ENCODE measurements around the gene NXN.
"Not testable (repeated sequence)": the region's sequence is repeated elsewhere in the genome, so short reads cannot be mapped to it uniquely, and the experiment has no call there.

The NXN gene

GRCh38 chr17:979212-979538 lies 401 bp downstream of the NXN start:
- no peak for DNase-seq (ENCODE audit: low read depth in 2 of 2)

- DNase-seq (ENCODE audit: low read depth in 2 of 2): no peak
These were observed 1.2 kb downstream of the NXN start for GRCh38 chr17:978103-979093.

GRCh38 chr17:977166-977565 lies 2.4 kb downstream of the NXN start:
- DNase-seq (ENCODE audit: low read depth in 2 of 2): no peak

GRCh38 chr17:976312-976711 lies 3.3 kb downstream of the NXN start:
- DNase-seq (ENCODE audit: low read depth in 2 of 2): no peak

- no peak for DNase-seq (ENCODE audit: low read depth in 2 of 2)
These were observed 4.1 kb downstream of the NXN start for GRCh38 chr17:975371-975915.

GRCh38 chr17:974778-975177 lies 4.8 kb downstream of the NXN start:
- DNase-seq (ENCODE audit: low read depth in 2 of 2): not testable (repeated sequence)

- no peak for DNase-seq (ENCODE audit: low read depth in 2 of 2)
These were observed 6.5 kb downstream of the NXN start for GRCh38 chr17:973053-973452.

- DNase-seq (ENCODE audit: low read depth in 2 of 2): not testable (repeated sequence)
These were observed 7.7 kb downstream of the NXN start for GRCh38 chr17:971861-972260.

- no peak for DNase-seq (ENCODE audit: low read depth in 2 of 2)
These were observed 9.2 kb downstream of the NXN start for GRCh38 chr17:970364-970763.

GRCh38 chr17:969811-970355 lies 9.7 kb downstream of the NXN start:
- no peak for DNase-seq (ENCODE audit: low read depth in 2 of 2)

GRCh38 chr17:968812-969730 lies 10.5 kb downstream of the NXN start:
- DNase-seq (ENCODE audit: low read depth in 2 of 2): no peak

GRCh38 chr17:967122-967521 lies 12.5 kb downstream of the NXN start:
- no peak for DNase-seq (ENCODE audit: low read depth in 2 of 2)

- no peak for DNase-seq (ENCODE audit: low read depth in 2 of 2)
These were observed 14.1 kb downstream of the NXN start for GRCh38 chr17:965311-965989.

- DNase-seq (ENCODE audit: low read depth in 2 of 2): no peak
These were observed 14.7 kb downstream of the NXN start for GRCh38 chr17:964876-965275.

GRCh38 chr17:962670-963069 lies 16.9 kb downstream of the NXN start:
- DNase-seq (ENCODE audit: low read depth in 2 of 2): no peak

- no peak for DNase-seq (ENCODE audit: low read depth in 2 of 2)
These were observed 17.4 kb downstream of the NXN start for GRCh38 chr17:962166-962565.

- no peak for DNase-seq (ENCODE audit: low read depth in 2 of 2)
These were observed 20.7 kb downstream of the NXN start for GRCh38 chr17:958712-959451.

- no peak for DNase-seq (ENCODE audit: low read depth in 2 of 2)
These were observed 21.6 kb downstream of the NXN start for GRCh38 chr17:957856-958421.

- no peak for DNase-seq (ENCODE audit: low read depth in 2 of 2)
These were observed 22.7 kb downstream of the NXN start for GRCh38 chr17:956905-957304.

- DNase-seq (ENCODE audit: low read depth in 2 of 2): no peak
These were observed 25.0 kb downstream of the NXN start for GRCh38 chr17:954431-955164.

Data from activated CD4-positive, alpha-beta T cell treated with anti-CD3 and anti-CD28 coated beads for 24 hours (primary cell).